ENCODE data around the gene BCL11B.

Gene BCL11B

DNA sequence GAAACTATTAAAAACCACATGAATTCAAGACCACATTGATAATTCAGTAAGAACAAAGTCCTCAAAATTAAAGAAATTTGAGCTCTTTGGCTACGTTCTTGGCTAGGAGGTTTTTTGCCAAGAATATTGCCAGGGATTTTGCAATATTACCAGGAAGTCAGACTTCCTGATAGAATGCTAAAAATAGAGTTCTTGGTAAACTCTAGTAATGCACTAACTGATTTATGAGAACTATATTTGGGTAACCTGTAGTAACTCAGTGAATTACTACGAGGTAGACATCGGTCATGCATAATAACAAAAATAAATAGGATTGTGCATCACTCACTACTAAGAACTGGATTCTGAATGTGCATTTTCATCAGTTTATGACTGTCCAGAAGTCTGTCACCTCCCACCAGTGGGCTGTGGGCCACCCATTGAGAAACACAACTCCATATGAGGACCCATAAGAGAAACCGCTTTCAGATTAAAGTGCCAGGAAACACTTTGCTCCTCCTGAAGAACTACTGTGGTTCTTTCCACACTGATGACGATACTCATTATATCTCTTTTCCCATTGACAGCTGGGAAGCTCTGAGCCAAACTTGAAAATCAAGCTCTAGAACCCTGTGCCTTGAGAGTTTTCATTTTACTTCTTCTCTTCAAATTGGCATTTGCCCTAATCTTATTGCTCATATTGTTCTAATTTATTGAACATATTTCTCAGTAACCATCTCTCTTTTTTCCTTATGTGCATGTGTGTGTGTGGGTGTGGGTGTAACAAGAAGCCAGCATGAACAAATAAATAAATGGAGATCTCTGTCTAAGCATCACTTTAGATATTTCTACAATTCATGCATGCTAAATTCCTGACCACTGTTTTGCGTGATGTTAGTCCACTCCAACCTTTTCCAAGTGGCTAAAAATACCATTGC is 116.6 kb downstream of the BCL11B start:
- DNase-seq: no peak

DNA sequence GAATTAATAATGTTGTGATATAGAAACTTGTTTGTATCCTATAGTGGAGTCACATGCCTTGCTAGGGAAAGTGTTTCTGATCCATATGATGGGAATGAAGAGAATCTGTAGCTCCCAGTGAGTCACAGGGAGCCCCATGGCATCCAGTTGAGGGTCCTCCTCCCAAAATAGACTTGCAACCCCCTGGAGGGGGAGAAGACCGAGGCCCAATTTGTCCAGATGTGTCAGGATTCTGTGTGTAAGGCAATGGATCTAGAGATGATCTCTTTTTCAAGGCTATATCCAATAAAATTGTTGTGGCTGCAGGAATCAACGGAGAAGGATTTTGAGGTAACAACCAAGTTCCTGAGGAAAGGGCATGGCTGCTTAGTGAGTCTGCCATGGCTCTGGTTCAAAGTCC is 121.8 kb downstream of the BCL11B start:
- DNase-seq: no peak

GRCh38 chr14:99148861-99149610 is 123.0 kb downstream of the BCL11B start:
- no peak for DNase-seq

DNA sequence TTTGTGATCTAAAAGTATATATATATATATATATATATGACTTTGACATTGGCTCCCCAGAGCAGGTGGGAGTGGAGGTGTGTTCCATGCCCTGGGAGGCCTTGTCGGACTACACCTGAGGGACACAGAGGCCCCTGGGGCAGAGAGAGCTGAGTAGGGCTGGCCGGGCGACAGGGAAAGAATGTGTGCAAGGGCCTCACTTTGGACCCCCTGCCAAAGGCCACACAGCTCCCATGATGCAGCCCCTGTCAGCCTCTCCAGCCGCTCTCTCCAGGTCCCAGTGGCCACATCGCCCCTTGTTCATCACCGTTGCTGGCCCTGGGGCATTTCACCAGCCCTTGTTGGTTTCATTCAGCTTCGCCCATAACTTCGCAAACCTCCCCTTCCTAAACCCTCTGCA is 123.9 kb downstream of the BCL11B start:
- DNase-seq: no peak

DNA sequence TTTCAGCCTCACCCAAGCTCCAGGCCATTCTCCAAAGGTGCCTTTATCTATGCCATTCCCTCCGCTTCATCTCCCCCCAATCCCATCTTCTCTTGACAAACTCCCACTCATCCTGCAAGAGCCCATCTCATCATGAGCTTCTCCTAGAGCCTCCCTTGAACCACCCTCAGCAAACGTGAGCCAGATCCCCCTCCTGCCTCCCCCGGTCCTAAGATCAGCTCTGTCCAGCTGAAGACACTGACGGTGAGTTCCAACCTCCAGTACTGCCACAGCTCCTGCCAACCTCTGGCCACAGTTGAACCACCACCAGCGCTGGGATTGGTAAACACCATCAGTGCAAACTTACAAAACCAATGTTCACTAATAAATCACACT is 124.6 kb downstream of the BCL11B start:
- no peak for DNase-seq

DNA sequence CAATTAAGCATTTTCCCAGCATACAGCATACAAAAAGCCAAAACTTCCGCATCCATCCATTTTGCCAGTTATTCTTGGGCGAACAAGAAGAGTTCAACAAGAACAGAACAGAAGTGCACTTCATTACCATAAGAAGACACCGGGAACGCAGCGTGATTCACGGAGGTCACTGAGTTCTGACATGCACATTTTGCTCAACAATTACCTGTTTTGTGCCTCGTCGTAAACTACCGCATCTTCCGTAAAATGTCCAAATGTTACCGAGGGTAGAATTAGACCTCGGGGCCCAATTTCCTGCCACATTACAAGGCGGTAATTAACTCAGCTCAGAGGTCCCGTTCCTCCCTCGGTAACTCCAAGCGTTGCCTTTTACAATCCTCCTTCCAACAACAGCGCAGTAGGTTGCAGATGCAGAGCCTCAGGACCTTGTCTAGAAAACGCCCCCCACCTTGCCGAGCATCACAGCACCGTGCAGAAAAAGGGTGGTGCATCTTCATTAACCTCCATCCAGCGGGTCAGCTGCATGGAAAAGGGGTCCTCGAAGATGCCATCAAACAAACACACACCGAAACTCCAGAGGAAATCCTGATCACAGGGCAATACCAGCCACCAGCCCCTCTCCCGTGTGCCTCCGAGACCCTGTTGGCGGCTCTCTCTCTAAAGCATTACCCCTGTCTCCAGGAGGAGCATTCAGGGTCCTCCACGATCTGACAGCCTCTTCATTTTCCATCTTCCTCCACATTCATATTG is 125.2 kb downstream of the BCL11B start:
- DNase-seq: no peak

GRCh38 chr14:99145307-99145706 is 126.7 kb downstream of the BCL11B start:
- DNase-seq: no peak

GRCh38 chr14:99143793-99144192 is 128.2 kb downstream of the BCL11B start:
- no peak for DNase-seq

GRCh38 chr14:99143126-99143525 is 128.9 kb downstream of the BCL11B start:
- DNase-seq: no peak

DNA sequence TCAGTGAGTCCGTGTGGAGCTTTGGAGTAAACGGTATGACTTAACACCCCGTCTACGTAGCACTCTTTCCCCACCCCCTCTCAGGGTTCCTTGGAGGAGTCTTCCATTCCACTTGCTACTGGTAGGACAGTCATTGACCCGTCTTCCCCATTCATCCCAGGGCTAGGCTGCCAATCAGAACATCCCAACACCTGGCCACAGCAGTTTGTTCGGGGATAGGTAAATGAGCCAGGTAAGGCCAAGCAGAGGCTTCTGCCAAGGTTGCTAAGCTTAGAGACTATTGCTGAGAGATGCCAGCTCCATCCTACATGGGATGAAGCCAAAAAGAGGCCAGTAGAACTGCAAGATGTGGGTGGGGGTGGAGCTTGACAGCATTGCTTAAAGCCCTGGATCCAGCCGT is 130.8 kb downstream of the BCL11B start:
- DNase-seq: no peak

GRCh38 chr14:99138999-99139865 is 132.8 kb downstream of the BCL11B start:
- no peak for DNase-seq

- DNase-seq: no peak
Observed at GRCh38 chr14:99137913-99138571, 134.0 kb downstream of the BCL11B start.

DNA sequence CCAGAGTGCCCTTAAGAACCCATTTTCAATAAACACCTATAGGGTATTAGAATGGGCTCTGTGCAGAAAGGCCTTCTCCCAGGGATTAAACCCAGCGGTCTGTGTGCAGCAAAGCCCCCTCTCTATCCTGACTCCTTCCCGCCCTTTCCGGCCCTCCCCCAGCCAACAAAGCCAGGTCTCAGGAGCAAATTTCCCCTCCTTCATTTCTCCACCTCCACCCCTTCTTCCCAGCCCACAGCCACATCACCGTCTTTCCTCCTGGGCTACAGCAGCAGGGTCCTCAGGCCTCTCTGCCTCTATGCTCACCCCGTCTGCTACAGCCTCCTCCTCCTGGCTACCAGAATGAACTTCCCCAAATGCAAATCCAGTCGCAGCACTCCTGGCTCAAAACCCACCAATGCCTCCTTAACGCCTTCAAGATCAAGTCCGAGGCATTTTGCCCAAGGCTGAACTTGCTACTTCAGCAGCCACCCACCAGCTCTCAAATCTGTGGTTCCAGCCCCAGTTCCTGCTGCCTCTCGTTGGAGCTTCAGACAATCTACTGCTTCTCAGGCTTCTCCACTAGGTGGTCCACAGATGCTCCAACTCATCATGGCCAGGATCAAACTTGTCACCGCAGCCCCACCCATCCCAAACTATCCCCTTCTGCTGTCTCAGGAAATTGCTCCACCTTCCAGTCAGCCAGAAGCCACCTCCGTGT is 134.8 kb downstream of the BCL11B start:
- no peak for DNase-seq

- no peak for DNase-seq
Observed at GRCh38 chr14:99136401-99136800, 135.6 kb downstream of the BCL11B start.

GRCh38 chr14:99136047-99136400 is 136.0 kb downstream of the BCL11B start:
- no peak for DNase-seq

GRCh38 chr14:99134516-99135046 is 137.4 kb downstream of the BCL11B start:
- DNase-seq: no peak

DNA sequence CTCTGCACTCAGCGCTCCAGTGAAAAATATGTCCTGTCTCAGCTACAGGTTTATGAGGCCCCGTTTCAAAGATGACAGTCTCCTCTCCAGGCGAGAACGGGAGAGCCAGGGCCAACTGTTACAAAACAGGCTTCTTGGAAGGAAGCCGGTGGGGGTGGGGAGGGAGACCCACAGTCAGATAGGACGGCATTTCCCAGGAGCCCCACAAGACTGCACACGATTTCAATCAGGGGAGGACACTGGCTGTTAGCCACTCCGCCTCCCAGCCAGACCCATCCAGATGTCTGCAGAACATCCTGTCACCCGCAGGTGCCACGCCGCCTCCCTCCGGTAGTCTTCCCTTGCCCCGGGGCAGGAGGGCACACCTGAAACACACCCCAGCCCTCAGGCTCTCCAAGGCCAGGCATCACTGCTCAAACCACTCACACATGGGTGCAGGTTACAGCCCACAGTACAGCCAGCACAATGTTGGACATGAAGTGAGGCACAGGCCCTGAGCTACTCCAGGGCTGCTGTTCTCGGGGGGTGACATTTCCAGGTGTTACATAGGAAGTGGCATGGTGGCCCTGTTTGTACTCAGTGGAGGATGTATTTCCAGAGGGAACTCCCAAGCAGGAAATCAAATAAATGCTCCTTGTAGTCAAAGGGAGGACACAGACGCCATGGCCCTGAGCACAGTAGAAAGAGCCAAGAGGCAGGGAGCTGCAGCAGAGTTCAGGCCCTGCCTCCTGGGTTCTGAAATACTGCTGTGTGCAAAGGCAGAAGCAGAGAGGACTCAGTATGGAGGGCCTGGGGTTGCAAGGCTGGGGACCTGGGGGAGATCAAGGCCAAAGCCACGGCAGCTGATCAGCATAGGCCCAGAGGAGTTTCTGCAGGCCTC is 138.1 kb downstream of the BCL11B start:
- no peak for DNase-seq

DNA sequence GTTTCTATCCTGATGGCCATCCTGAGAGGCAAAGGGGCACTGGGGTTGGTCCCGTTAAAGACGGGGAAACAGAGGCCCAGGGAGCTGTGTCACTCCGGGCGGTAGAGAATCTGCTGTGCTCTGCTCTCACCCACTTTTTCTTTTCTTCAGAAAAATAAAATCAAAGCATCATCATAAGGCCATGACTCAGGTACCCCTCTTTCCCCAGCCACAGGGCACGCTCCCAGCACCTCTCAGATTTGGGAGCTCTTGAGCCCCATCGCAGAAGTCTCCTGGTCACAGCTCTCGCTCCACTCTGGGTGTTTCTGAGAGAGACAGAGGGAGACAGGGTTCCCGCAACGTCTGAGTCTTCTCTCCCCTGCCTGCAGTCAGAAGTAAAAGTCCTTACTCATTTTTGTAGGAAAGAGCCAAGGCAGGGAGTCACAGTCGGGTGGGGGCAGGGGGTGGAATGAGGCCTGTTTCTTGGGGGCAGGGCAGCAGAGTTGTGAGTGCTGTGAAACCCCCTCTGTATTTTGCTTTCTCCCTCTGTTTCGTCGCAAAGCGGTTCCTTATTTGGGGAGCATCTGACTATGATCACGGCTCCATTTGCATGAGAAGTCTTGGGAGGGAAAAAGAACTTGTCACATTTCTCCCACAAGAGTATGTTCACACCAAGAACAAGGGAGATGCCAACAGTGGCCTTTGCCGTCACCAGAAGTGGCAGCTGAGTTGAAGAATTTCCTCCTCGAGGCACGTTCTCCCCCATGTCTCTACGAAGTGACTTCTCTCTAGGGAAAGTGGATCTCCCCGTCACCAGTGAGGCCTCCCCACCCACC is 139.0 kb downstream of the BCL11B start:
- no peak for DNase-seq

DNA sequence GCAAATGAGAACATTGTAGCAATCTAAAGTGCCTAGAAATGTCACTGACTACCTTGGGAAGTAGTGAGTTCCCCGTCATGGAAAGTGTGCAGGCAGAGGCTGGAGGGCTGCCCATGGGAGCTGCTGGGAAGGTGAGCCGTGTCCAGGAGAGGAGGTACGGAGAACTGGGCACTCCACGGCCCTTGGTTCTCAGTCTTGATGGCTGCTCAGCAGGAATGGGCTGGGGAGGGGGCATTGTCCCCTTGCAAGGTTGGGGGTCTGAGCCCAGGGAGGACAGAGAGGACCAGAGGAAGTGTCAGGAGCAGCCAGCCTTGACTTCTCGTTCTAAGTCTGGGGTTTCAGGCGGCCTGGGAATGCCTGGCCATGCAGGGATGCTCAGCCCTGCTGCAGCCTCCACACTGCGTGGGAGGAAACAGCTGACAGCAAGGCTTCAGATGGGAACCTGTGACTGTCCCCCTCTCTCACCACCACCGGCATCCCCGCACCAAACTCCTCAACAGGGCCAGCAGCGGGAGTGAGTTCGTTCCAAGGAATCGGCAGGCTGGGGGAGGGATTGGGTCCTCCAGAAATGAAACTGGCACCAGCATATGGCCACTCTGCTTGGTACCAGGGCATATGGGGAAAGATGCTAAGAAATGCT is 140.2 kb downstream of the BCL11B start:
- DNase-seq: no peak

All from NCI-H446 (cell line).